Calu3 (cell line): Measurements from ENCODE around the gene ASB15. TPM values are rescaled to one million over a fixed set of nuclear protein-coding genes. Genes with fewer than 3 reads are reported as not detected.
A peak's percentile ranks its signal among the peaks of the same experiment; 100 is the strongest.

Source experiments
- BruUV-seq: library from RNA; stranded (reverse); fragments of 400-500 nt; replicated peaks from 2 replicates; lab custom pipeline; 2021; lab: Mats Ljungman, UMichigan
- CTCF ChIA-PET: fragments of 300-600 bp; sonication (Branson Sonifier 250); formaldehyde crosslinking; loops from one replicate; lab custom pipeline; 2022; ENCODE audit warnings: antibody characterized with exemption; lab: Charles Lee
- DNase-seq: peaks from one replicate; pipeline ENCODE4 v3.0.0; 2022
- H3K27ac Mint-ChIP-seq: one replicate; pipeline ENCODE4 v1.8.0; 2022; ENCODE audit warnings: mixed read lengths; ENCODE audit not compliant: unreplicated experiment
- H3K27me3 Mint-ChIP-seq: one replicate; pipeline ENCODE4 v1.8.0; 2022; ENCODE audit warnings: mixed read lengths; ENCODE audit not compliant: unreplicated experiment
- H3K36me3 Mint-ChIP-seq: one replicate; pipeline ENCODE4 v1.8.0; 2022; ENCODE audit warnings: mild to moderate bottlenecking, moderate library complexity, mixed read lengths; ENCODE audit not compliant: insufficient read depth, unreplicated experiment
- H3K4me1 Mint-ChIP-seq: one replicate; pipeline ENCODE4 v1.8.0; 2022; ENCODE audit warnings: mild to moderate bottlenecking, low read depth, mixed read lengths; ENCODE audit not compliant: unreplicated experiment
- H3K4me3 Mint-ChIP-seq: one replicate; pipeline ENCODE4 v1.8.0; 2022; ENCODE audit warnings: mild to moderate bottlenecking, low read depth, moderate library complexity, mixed read lengths; ENCODE audit not compliant: unreplicated experiment
- H3K9me3 Mint-ChIP-seq: one replicate; pipeline ENCODE4 v1.8.0; 2022; ENCODE audit warnings: low read depth, mixed read lengths; ENCODE audit not compliant: unreplicated experiment
- intact Hi-C: fragments of 100-400 bp; cut with micrococcal nuclease; formaldehyde crosslinking; loops from one replicate; pipeline ENCODE4 v1.10.0; 2022; ENCODE audit not compliant: unreplicated experiment
- total RNA-seq: library from RNA; stranded (reverse); gene quantifications from 2 replicates; pipeline ENCODE4 v1.2.3, GENCODE V29; 2022
- TF ChIP-seq, protein P1 (sequence below): fragments of 200-600 bp; IDR thresholded peaks from one replicate; pipeline ENCODE4 v1.8.0; 2022; ENCODE audit warnings: antibody characterized with exemption; ENCODE audit not compliant: unreplicated experiment

ASB15 gene
- total RNA-seq, 1 experiment from 2014 or later = not detected

- no TSS peak for BruUV-seq
- Mint-ChIP-seq H3K4me3 (no peak overlapping the region), H3K27me3 (no peaks in the 10 kb centered on the region), H3K4me1 (peaks cover 16% of the 10 kb centered on the region), H3K9me3 (no peaks in the 10 kb centered on the region), H3K27ac (no peak overlapping the region), H3K36me3 (no peaks in the 10 kb centered on the region)
- TF ChIP-seq, protein P1, sequence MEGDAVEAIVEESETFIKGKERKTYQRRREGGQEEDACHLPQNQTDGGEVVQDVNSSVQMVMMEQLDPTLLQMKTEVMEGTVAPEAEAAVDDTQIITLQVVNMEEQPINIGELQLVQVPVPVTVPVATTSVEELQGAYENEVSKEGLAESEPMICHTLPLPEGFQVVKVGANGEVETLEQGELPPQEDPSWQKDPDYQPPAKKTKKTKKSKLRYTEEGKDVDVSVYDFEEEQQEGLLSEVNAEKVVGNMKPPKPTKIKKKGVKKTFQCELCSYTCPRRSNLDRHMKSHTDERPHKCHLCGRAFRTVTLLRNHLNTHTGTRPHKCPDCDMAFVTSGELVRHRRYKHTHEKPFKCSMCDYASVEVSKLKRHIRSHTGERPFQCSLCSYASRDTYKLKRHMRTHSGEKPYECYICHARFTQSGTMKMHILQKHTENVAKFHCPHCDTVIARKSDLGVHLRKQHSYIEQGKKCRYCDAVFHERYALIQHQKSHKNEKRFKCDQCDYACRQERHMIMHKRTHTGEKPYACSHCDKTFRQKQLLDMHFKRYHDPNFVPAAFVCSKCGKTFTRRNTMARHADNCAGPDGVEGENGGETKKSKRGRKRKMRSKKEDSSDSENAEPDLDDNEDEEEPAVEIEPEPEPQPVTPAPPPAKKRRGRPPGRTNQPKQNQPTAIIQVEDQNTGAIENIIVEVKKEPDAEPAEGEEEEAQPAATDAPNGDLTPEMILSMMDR = no peak
- intact Hi-C loops = no loop called here
- DNase-seq = no peak
- CTCF ChIA-PET = no interaction called here
These were observed 39.0 kb downstream of the ASB15 start for GRCh38 chr7:123640583-123640982.

DNA sequence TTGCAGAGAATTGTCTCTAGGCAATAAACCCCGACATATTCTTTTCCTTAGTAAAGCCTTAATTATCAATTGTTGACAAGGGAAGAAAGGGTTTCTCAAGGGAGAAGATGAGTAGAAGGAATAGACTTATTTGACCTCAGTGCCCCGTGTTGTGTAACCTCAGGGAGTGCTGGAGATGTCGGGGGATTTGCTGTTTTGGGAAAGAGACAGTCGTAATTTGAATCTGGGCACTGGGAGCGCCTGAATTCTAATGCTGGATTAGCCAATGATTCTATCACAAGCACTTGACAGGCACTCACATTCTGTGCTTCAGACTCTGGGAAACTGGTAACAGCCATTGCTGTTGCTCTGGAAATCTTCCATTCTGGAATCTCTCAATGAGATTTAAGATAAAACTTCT lies 40.3 kb downstream of the ASB15 start:
- no TSS peak for BruUV-seq
- no peak overlapping the region for H3K27ac Mint-ChIP-seq
- peaks cover 16% of the 10 kb centered on the region for H3K4me1 Mint-ChIP-seq
- DNase-seq = no peak
- no peaks in the 10 kb centered on the region for H3K36me3 Mint-ChIP-seq
- CTCF ChIA-PET = no interaction called here
- intact Hi-C loops = no loop called here
- no peaks in the 10 kb centered on the region for H3K9me3 Mint-ChIP-seq
- H3K27me3 Mint-ChIP-seq = no peaks in the 10 kb centered on the region
- H3K4me3 Mint-ChIP-seq = no peak overlapping the region
- TF ChIP-seq, protein P1 = no peak

DNA sequence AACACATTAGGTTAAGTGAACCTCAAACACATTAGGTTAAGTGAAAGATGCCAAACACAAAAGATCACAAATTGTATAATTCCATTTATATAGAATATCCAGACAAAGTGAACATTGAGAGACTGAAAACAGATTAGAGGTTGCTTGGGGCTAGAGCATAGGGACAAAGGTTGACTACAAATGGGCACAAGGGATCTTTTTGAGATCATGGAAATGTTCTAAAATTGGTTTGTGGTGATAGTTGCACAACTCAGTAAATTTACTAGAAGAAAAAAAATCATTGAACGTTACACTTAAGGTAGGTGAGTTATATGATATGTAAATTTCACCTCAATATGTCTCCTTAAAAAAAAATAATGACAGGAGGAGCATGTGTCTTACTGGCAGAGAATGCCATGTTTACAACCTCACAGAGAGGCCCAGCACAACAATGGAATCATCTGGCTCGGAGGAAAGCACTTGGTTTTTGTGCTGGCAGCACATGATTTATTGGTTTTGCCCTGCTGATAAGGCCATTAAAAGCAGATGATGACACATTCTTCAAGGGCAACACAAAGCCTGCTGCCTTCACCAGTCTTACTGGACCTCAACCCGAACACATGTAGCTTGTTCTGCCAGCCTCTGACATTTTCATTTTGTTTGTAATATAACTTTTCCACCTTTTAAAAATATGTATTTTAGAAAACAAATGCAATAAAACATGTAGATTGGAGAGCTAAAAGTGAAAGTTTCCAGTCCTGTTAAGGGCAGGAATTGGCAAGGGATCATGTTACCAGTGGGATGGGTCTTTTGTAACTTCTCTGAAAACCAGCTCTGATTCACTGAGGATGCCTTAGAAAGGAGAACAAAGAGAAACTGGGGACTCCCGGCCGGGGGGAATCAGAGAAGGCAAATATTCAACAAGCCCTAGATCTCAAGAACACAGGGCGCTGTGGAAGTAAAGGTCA lies 42.1 kb downstream of the ASB15 start:
- BruUV-seq = no TSS peak
- CTCF ChIA-PET = interaction anchor here (0.6 kb wide), 1 partner anchor 386 kb away, joined by 3 read pairs; no protein-coding TSS in a partner anchor
- no peaks in the 10 kb centered on the region for H3K36me3 Mint-ChIP-seq
- no peak overlapping the region for H3K27ac Mint-ChIP-seq
- TF ChIP-seq, protein P1 = no peak
- H3K4me1 Mint-ChIP-seq = peaks cover 8% of the 10 kb centered on the region
- H3K27me3 Mint-ChIP-seq = no peaks in the 10 kb centered on the region
- peak; percentile 29 for DNase-seq
- intact Hi-C loops = no loop called here
- no peaks in the 10 kb centered on the region for H3K9me3 Mint-ChIP-seq
- H3K4me3 Mint-ChIP-seq = no peak overlapping the region

GRCh38 chr7:123645516-123645915 lies 43.9 kb downstream of the ASB15 start:
- H3K27ac Mint-ChIP-seq = no peak overlapping the region
- H3K36me3 Mint-ChIP-seq = no peaks in the 10 kb centered on the region
- intact Hi-C loops = no loop called here
- no peak overlapping the region for H3K4me3 Mint-ChIP-seq
- DNase-seq = no peak
- CTCF ChIA-PET = no interaction called here
- no TSS peak for BruUV-seq
- TF ChIP-seq, protein P1 = no peak
- H3K4me1 Mint-ChIP-seq = peaks cover 8% of the 10 kb centered on the region
- no peaks in the 10 kb centered on the region for H3K27me3 Mint-ChIP-seq
- H3K9me3 Mint-ChIP-seq = no peaks in the 10 kb centered on the region
